ENCODE measurements around the gene BACE2.
"Not testable (repeated sequence)": the region's sequence is repeated elsewhere in the genome, so short reads cannot be mapped to it uniquely, and the experiment has no call there.

BACE2 gene

DNA sequence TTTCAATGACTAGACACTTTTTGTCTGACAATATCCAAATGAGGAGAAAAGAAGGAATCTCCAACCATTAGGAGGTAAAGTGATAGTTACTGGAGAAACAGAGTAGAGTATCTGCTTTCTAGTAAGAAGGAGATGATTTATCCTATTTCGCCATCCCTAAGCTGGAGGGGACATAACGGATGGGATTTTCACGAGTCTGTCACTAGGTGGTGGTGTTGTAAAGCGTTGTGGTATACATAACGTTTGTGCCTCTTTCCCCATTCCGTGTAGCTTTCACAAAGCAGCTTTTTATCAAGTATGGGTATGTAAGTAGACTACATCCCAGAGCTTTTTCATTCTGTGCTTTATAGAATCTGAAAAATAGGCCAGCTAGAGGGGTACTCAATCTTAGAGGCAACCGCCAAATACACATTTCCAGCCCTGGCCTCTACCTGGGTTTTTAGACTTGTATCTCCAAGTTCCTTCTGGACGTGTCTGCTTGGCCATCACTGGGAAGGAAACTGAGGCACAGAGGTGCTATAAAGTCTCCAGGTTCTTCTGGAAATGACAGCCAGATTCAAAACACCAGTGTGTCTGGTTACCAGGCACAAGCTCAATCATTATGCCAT, 115.4 kb downstream of the BACE2 start:
- peak; percentile 36 for DNase-seq

DNA sequence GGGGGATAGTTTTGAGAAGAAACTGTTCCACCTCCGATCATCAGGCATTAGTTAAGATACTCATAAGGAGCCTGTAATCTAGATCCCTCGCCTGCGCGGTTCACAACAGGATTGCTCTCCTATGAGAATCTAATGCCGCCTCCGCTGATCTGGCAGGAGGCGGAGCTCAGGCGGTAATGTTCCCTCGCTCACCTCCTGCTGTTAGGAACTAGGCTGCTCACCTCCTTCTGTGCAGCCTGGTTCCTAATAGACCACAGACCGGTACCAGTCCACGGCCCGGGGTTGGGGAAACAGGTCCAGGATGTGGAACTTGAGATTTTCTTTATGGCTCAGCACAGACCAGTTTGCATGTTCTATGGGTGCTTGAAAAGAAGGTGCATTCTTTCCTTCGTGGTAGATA, 121.5 kb downstream of the BACE2 start:
- DNase-seq: no peak

DNA sequence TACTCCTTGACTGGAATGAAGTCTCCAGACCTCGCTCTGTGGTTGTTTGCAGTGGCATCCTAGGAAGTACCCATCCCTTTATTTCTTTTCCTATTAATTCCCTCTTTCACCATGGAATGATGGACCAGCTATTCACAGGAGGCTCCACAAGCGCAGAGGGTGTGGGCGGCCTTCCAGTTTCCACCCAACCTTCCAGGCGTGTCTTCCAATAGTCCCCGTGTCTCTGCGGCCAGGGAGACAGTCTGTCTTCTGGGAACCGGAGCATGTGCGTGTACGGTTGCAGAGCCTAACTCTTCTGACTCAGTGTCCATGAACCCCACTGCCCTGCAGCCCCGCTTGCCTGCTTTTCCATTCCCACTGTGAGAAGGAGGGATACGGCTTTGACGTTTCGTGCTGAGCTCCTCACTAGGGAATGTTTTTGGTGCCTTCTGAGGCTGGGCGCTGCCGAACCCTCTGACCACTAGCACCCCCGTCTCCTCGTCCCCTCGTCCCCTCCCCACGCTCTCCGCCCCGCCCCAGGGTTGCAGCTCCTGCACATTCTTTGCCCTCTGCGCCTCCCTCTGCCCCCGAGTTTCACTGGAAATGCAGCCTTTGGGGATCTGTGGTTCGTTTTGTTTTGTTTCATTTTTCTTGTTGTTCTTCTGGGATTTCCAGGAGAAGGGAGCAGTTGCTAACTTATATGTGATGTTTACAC, 122.3 kb downstream of the BACE2 start:
- no peak for DNase-seq

DNA sequence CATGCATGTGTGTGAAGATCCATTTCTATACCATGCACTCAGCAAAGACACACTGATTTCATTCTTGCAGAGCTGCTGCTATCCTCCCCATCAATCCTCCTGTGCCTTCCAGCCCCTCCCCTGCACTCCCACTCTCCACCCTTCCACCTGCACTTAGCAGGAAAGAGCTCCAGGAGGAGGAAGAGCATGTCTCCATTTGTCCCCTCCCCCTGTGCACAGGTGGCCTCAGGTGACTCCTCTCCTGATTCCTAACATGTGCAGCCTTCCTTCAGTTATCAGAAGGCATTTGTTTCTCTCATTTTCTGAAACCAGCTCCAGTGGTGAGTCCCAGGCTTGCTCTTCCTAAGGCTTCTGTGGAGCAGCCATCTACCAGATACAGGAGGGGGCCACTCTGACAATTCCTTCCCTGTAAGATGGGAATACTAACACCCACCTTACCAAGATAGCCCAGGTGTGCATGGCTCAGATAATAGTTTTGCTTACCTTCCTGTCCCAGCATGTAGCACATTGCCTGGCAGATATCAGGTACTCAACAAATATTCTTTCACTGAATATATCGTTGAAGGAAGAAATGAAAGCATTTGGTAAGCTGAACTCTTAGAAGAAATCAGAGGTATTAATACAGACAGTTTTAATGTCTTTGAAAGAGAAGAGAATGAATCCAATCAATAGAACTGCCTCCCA, 126.7 kb downstream of the BACE2 start:
- no peak for DNase-seq

DNA sequence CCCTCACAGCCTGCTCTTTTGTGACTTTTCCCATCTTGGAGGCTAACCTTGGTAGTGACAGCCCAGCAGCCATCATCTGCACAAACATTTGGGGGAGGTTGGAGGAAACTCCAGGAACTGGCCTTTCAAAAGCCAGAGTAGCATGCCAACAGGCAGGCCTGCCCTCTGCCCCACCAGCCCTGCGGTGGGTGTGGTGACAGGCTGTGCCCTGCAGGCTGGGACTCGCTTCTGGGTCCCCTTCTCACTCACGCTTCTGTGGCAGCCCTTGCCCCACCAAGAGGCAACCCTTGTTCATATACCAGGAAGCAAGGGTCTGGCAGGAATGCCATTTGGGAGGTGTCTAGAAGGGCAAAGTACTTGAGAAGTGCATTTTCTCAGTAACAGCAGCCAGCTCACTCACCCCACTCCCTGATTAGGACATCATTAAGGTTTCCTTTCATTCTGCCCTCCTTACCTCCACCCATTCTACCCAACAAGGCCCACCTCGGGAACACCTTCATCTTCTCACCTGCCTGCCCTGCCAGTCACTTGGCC, 127.8 kb downstream of the BACE2 start:
- DNase-seq: no peak

DNA sequence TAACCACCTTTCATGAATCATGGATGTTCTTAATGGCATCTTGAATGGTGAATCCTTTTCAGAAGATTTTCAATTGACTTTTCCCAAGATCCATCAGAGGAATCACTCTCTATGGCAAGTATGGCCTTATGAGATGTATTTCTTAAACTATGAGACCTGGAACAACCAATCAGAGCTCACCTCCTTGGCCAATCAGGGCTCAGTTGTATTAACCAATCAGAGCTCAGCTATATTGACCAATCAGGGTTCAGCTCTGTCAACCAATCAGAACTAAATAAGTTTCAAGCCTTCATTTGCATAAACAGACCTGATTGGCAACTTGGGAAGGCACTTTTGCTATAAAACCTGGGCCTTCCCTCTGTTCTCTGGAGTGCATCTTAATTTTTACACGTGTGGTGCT, 135.0 kb downstream of the BACE2 start:
- no peak for DNase-seq

DNA sequence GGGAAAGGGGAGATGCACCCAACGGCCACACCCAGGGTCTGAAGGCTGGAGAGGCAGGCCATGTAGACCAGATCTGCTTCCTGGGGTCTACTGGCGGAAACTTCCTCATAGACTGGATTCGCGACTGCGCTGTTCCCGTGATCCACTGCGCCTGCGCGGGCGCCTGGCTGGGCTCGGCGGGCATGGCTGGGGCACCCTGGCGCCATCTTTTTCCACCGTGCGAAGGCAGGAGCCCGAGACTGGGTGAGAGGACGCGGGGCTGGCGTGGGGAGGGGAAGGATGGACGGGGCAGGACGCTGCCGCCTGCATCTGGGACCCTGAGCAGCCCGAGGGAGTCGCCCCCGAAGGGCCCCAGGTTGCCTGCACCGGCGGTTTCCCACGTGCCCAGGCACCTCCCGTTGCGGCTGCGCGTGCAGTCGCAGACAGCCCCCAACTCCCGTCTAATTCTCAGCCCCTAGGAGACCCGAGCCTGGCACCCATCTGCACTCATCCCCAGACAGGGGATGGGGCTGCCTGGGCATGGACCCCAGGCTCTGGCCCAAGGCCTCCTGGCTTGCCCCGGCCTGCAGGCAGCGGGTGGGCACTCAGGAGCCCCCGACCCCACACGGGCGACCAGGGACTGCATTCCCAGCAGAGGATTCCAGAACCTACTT, 136.2 kb downstream of the BACE2 start:
- DNase-seq: no peak

DNA sequence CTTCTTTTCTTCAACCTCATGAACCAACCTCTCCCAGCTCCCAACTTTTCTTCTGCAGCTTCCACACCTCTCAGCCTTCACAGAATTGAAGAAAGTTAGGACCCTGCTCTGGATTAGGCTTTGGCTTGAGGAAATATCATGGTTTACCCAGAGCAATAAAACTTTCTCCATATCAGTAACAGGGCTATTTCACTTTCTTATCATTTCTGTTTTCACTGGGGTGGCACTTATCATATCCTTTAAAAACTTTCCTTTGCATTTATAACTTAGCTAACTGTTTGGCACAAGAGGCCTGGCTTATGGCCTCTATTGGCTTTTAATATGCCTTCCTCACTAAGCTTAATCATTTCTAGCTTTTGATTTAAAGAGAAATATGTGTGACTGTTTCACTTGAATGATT, 139.3 kb downstream of the BACE2 start:
- no peak for DNase-seq

DNA sequence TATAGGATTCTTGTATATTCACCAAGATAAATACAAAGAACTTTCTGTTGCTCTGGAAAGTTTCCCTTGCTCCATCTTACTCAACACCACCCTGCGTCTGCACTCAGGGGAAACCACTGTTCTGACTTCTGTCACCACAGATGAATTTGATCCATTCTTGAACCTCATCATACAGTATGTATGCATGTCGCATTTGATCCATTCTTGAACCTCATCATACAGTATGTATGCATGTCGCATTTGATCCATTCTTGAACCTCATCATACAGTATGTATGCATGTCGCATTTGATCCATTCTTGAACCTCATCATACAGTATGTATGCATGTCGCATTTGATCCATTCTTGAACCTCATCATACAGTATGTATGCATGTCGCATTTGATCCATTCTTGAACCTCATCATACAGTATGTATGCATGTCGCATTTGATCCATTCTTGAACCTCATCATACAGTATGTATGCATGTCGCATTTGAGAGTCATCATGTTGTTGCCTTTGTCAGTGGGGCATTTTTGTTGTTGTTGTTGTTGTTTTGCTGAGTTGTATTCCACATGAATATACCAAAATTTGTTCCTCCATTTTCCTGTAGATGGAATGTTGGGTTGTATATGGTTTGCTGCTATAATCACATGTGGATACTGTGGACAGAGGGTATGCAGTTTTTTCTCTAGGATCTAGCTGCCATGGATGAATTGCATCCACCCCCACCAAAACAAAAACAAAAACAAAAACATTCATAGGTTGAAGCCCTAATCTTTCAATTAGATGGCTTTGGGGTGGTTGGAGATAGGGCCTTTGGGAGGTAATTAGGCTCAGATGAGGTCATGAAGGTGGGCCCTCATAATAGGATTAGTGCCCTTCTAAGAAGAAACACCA, 145.6 kb downstream of the BACE2 start:
- not testable (repeated sequence) for DNase-seq

DNA sequence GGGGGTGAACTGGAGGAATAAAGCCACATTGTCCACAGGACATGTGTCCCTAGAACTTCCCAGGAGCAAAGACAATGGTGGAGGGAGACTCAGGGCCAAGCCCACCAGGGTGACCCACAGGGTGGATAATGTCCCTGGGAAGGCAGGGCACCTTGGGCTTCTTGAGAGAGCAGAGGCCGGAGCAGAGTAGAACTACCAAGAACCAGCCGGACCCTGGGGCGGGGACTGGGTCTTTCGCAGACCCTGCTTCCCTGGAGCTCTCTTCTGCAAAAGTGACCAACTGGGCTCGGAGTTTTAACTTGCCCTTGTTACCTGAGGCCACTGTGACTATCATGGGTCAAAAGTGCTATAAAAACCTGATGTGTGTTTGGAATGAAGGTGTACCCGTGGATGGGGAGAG, 147.8 kb downstream of the BACE2 start:
- no peak for DNase-seq

DNA sequence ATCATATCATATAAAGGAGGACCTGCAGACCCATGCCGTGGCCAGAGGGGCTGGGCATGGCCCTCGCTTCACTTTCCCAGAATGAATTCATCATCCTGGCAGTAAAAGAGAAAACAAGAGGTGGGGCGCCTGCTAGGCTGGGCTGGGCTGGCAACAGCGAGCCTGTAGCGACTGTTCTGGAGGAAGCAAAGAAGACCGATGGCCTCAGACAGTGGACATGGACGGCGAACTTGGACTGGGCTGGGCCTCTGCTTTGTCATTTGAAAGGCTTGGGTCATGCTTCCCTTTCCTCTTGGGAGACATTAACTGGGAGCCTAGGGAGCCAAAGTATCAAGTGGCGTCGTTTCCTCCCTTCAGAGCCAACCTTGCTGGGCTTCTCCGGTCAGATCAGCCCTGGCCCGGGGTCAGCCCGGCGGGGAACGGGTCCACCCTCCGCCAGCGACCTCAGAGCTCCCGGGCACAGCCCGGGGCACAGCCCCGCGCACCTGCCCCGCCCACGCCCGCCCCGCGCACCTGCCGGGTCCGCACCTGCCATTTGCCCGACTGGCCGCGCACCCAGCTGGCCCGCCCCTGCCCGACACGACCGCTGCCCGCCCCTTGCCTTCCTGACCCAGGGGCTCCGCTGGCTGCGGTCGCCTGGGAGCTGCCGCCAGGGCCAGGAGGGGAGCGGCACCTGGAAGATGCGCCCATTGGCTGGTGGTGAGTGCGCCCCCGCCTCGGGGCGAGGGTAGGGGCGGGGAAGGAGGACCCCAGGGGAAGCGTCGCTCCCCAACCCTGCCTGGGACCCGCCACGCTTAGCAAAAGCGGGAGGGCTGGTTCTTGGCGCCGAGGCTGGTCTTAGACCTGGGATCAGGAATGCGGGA, 148.5 kb downstream of the BACE2 start, which contains the start of gene FAM3B:
FAM3B (plus strand) TSS at position 602 of the 863 bp plus-strand sequence; CDS start at position 681, 79 bp downstream.
- no peak for DNase-seq

DNA sequence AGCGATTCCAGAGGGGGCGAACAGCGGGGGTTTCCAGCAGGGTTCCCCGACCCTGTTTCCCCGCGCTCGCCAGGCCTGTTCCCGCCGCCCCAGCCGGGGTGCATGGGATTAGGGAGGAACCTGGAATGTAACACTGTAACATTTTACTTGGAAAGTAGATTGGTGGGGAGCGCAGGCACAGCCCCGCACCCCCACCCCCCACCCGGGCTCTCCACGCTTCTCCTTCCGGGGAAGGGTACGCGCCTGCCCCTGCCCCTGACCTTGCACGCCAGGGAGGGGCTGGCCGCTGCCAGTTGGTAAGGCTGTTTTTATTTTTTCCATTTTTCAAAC, 149.1 kb downstream of the BACE2 start:
- DNase-seq: no peak

DNA sequence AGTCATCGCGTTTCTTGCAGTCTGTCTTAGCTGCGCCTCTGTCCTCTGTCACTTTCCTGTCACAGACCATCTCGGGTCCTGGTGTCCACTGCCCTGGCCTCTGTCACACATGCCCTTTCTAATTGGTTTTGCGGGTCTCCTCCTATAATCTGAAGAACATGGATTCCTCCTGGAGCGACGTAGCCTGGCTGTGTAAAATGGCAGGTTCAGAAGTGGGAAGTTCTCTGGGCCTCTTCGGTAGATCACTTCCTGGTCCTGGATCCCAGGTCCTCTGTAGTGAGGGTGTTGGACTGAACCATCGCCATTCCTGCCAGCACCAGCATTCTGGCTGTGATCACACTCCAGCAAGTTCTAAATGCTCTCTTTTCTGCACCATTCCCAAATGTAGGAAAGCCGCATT, 149.5 kb downstream of the BACE2 start:
- DNase-seq: no peak

DNA sequence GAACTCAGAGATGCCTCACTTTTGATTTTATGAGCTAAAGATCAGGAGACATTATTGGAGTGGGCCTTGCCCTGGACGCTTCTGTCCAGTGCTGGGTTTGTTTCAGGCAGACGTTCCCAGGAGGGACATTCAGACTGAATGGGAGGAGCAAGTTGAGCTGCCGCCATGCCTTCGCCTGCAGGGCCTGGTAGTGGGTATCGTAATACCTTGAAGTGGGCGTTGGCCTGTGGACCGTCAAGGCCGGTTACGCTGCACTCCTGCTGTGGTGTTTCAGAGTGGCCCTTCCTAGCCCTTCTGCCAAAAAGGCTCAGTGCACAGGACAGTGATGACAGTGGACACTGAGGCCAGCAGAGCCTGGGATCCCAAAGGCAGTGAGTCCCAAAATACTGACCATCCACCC, 150.3 kb downstream of the BACE2 start:
- DNase-seq: no peak

DNA sequence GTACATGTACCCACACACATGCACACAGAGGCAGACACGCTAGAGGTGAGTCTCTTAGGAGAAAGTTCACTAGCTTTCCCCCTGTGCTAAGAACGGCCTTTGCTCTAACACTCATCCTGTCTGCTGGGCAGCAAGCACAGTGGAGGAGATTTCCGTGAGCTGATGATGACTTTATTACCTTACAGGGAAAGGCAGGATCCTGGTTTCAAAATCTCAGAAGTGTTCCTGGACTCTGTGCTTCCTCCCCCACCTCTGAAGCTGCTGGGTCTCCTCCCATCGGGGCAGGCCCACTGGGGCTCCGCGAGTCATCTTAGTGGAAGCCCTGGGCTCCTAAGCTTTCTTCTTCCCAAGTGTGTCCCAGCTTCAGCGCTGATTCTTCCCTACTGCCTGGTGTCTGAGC, 151.3 kb downstream of the BACE2 start:
- no peak for DNase-seq

DNA sequence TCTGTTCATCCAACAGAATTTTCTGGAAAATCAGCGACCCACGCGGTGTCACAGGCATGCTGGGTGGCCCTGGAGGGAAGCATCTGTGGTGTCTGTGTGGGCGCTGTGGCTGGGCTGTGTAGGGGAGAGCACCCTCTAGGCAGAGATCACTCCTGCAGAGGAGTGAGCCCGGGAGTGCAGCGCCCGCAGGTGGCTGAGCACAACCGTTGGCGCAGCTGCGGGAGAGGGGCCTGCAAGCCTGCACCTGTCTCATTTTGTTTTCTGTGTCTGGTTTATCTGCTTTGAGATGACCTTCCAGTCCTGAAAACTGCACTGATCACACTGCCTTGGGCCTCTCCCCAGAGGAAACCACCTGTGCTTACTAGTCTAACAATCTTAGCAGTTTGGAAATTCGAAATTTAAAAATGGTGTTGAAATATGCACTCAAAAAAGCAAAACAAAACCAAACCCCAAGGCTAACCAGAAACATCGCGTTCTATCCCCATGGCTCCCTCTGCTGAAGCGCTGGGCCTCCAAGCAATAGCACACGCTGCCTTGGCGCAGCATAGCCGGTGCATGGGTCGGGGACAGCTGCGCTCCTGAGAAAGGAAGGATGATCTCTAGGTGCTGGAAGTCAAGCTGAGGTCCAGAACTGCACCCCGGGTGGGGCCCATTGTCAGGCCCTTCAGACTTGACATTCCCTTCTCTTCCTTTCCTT, 153.4 kb downstream of the BACE2 start:
- DNase-seq: no peak

DNA sequence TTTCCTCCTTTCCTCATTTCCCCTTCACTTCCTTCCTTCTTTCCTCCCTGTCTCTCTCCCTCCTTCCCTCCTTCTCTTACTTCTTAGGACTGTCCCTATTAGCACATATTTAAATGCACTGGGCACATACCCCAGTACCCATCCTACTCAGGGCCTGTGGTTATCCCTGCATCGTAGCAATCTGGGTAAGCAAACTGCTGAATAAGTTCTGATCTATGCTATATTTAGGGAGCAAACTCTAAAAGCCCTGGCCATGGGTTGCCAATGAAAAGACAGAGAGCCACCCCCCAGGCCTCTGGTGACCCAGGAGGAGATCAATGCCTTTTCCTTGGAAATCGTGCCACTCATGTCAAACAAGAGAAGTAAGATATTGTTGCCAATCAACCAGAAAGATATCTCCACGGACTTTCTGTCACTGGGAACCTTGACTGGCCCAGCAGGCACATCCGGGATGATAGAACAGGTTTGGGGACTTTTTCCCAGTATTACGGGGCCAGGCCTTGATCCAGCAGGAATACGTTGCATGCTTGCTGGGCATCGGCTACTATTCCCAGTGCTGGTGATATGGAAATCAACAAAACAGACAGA, 154.0 kb downstream of the BACE2 start:
- DNase-seq: no peak

DNA sequence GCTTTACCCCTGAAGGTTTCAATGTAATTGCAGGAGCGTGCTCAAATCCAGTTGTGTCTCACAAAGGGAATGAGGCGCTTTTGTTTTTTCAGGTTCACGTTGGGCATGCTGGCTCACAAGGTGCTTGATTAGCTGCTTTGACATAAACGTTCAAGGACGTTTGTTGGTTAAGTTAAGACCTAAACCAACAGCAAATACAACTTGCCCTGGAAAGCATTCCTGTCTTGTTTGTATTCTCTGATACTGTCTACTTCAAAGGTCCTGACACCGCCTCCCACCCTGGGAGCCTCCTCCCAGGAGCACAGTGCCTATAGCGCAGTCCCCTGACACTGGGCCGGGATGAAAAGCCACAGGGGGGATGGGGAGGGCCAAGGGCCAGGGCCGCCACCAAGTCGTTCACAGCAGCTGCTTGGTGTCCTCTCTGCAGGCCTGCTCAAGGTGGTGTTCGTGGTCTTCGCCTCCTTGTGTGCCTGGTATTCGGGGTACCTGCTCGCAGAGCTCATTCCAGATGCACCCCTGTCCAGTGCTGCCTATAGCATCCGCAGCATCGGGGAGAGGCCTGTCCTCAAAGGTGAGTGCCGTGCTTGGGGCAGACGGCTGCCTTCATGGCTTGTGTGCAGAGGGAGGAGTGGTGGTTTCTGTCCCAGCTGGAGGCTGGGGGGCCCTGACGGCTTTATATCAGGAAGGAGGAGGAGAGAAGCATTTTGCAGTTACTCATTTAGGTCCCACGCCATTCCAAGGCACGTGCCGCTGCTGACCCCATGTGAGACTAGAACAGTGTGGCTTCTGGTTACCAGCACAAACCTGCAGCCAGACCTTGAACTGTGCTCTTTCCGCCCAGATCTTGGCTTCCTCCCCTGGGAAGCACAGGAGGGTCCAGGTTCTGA, 154.8 kb downstream of the BACE2 start:
- DNase-seq: no peak

DNA sequence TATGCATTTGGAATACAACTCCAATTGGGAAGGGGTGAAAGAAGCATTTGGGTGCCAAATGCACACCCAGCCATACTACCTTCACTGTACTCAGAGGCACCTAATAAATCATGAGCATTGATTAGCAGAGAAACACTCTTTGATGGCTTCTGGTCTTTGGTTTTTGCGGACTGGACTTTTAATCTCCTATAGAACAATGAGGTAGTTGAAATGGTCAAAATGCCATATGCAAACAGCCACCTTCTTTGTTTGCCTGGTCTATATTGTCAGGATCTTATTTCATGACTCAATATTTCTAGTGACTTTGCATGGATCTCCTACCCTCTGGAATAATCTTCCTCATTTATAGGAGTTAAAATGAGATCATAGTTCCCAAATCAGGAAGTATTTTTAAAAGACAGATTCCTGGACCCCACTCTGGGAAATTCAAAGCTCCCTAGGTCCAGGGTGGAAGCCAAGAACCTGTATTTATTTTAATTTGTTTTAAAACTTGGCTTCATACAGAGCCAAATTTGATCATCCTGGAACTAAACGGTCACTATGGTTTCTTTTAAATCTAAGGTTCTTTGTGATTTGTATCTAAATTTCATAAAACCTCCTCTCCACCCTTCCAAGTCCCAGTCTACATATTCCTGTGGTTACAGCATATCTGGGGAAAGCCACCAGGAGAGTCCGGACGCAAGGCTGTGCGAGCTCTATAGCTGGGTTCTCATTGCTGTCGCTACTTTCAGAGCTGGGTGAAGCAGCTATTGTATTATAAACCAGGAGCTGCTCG, 157.4 kb downstream of the BACE2 start:
- no peak for DNase-seq

Measured in activated T-cell treated with anti-CD3 and anti-CD28 coated beads for 4 hours (primary cell).